ENCODE results near the gene DOCK11. TPM values are rescaled to one million over a fixed set of nuclear protein-coding genes. Genes with fewer than 3 reads are reported as not detected.

DOCK11 gene
- total RNA-seq, 1 experiment from 2014 or later, result 13.1 TPM

- TF ChIP-seq CTCF (IDR thresholded peaks at IDR 0.05) (no peak), STAT6 (CRISPR knock-in tag; conservative IDR thresholded peaks at IDR 0.05; ENCODE audit: low read depth) (no peak), RELA (CRISPR knock-in tag; IDR thresholded peaks at IDR 0.05; ENCODE audit: borderline replicate concordance) (no peak), SMAD3 (CRISPR knock-in tag; IDR thresholded peaks at IDR 0.05; ENCODE audit: borderline replicate concordance) (no peak), CDX4 (CRISPR knock-in tag; IDR thresholded peaks at IDR 0.05; ENCODE audit: borderline replicate concordance) (no peak), ZNF671 (CRISPR knock-in tag; IDR thresholded peaks at IDR 0.05) (no peak)
- TF ChIP-seq, protein P1, sequence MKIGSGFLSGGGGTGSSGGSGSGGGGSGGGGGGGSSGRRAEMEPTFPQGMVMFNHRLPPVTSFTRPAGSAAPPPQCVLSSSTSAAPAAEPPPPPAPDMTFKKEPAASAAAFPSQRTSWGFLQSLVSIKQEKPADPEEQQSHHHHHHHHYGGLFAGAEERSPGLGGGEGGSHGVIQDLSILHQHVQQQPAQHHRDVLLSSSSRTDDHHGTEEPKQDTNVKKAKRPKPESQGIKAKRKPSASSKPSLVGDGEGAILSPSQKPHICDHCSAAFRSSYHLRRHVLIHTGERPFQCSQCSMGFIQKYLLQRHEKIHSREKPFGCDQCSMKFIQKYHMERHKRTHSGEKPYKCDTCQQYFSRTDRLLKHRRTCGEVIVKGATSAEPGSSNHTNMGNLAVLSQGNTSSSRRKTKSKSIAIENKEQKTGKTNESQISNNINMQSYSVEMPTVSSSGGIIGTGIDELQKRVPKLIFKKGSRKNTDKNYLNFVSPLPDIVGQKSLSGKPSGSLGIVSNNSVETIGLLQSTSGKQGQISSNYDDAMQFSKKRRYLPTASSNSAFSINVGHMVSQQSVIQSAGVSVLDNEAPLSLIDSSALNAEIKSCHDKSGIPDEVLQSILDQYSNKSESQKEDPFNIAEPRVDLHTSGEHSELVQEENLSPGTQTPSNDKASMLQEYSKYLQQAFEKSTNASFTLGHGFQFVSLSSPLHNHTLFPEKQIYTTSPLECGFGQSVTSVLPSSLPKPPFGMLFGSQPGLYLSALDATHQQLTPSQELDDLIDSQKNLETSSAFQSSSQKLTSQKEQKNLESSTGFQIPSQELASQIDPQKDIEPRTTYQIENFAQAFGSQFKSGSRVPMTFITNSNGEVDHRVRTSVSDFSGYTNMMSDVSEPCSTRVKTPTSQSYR (CRISPR knock-in tag; IDR thresholded peaks at IDR 0.05), result no peak
- TF ChIP-seq, protein P2, sequence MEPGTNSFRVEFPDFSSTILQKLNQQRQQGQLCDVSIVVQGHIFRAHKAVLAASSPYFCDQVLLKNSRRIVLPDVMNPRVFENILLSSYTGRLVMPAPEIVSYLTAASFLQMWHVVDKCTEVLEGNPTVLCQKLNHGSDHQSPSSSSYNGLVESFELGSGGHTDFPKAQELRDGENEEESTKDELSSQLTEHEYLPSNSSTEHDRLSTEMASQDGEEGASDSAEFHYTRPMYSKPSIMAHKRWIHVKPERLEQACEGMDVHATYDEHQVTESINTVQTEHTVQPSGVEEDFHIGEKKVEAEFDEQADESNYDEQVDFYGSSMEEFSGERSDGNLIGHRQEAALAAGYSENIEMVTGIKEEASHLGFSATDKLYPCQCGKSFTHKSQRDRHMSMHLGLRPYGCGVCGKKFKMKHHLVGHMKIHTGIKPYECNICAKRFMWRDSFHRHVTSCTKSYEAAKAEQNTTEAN (CRISPR knock-in tag; IDR thresholded peaks at IDR 0.05), result no peak
Measured at GRCh38 chrX:118545510-118545909, 49.9 kb downstream of the DOCK11 start (continued).

GRCh38 chrX:118548841-118549240 is 53.2 kb downstream of the DOCK11 start:
- no peak overlapping the region for H3K27ac Mint-ChIP-seq
- TF ChIP-seq TP53 (CRISPR knock-in tag; IDR thresholded peaks at IDR 0.05) (no peak), OVOL2 (CRISPR knock-in tag; IDR thresholded peaks at IDR 0.05; ENCODE audit: borderline replicate concordance) (no peak), GABPB1 (CRISPR knock-in tag; IDR thresholded peaks at IDR 0.05) (no peak), CTCF (IDR thresholded peaks at IDR 0.05) (no peak), ETV6 (CRISPR knock-in tag; IDR thresholded peaks at IDR 0.05) (no peak), E2F5 (CRISPR knock-in tag; IDR thresholded peaks at IDR 0.05) (no peak), ZNF232 (CRISPR knock-in tag; IDR thresholded peaks at IDR 0.05) (no peak)
- TF ChIP-seq, protein P3, sequence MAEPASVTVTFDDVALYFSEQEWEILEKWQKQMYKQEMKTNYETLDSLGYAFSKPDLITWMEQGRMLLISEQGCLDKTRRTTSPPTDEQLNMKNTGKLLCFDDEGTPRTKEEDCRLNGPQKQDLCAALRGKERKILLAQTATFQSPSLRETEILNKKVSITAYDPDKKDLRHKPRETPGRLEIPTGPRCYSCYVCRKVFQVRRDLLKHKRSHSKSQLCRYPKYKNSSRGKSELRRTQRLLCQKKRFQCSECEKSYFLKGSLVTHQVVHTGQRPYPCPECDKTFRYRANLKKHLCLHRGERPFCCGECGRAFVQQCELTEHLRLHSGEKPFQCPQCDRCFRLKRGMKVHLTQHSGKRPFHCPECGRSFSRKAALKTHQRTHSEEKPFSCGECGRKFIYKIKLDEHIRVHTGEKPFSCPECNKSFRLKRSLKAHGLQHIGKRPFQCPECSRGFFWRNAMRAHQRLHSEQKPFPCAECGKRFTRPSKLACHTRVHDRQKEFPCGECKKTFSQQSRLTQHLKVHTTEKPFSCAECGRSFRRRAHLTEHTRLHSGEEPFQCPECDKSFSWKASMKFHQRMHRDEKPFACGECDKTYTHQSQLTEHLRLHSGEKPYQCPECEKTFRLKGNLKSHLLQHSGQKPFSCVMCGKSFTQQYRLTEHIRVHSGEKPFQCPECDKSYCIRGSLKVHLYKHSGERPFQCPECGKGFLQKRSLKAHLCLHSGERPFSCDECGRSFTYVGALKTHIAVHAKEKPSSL (CRISPR knock-in tag; conservative IDR thresholded peaks at IDR 0.05), result no peak
- TF ChIP-seq, protein P1 (CRISPR knock-in tag; IDR thresholded peaks at IDR 0.05), result no peak
- TF ChIP-seq, protein P4, sequence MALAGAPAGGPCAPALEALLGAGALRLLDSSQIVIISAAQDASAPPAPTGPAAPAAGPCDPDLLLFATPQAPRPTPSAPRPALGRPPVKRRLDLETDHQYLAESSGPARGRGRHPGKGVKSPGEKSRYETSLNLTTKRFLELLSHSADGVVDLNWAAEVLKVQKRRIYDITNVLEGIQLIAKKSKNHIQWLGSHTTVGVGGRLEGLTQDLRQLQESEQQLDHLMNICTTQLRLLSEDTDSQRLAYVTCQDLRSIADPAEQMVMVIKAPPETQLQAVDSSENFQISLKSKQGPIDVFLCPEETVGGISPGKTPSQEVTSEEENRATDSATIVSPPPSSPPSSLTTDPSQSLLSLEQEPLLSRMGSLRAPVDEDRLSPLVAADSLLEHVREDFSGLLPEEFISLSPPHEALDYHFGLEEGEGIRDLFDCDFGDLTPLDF (CRISPR knock-in tag; IDR thresholded peaks at IDR 0.05), result no peak

More at GRCh38 chrX:118548841-118549240, 53.2 kb downstream of the DOCK11 start:
- ATAC-seq, result no peak
- no peaks in the 10 kb centered on the region for H3K27me3 Mint-ChIP-seq (ENCODE audit: low read depth)
- H3K36me3 Mint-ChIP-seq, result no peaks in the 10 kb centered on the region
- ChIA-PET CTCF (no interaction called here), POLR2A (no interaction called here)
- no peak overlapping the region for H3K4me3 Mint-ChIP-seq
- no peaks in the 10 kb centered on the region for H3K9me3 Mint-ChIP-seq
- no peak for DNase-seq (ENCODE audit: low spot score)
- no peaks in the 10 kb centered on the region for H3K4me1 Mint-ChIP-seq
